ENCODE data around the gene POFUT2.

POFUT2 gene

DNA sequence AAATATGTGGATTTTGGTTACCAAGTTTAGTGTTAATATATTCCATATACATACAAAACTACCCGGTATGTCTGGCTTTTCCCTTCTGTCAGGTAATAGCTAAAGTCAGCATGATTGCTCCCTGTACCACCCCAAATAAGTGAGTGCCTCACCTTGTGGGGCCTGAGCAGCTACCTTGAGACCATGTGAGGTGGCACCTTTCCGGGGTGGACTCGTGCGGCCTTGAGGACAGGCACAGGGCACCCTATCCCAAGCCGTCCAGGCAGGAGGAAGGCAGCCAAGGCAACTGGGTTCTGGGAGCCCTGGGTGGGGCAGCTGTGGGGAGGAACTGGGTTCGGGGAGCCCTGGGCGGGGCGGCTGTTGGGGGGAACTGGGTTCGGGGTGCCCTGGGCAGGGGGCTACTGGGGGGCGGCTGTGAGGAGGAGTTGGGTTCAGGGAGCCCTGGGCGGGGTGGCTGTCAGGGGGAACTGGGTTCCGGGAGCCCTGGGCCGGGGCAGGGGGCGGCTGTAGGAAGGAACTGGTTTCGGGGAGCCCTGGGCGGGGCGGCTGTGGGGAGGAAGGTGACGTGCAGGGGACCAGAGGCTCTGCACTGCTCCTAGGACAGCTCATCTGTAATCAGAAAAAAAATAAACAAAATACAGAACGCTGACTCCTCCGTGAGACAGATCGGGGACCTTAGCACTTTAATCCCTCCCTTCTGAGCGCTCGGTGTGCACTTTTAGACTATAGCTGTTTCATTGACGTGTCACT is 63.3 kb downstream of the POFUT2 start:
- TF ChIP-seq ZNF565 (CRISPR knock-in tag; conservative IDR thresholded peaks at IDR 0.05; ENCODE audit: low read depth) (no peak), TCF4 (CRISPR knock-in tag; IDR thresholded peaks at IDR 0.05; ENCODE audit: borderline replicate concordance) (no peak), ZC3H10 (CRISPR knock-in tag; IDR thresholded peaks at IDR 0.05) (no peak)
- ATAC-seq = no peak

DNA sequence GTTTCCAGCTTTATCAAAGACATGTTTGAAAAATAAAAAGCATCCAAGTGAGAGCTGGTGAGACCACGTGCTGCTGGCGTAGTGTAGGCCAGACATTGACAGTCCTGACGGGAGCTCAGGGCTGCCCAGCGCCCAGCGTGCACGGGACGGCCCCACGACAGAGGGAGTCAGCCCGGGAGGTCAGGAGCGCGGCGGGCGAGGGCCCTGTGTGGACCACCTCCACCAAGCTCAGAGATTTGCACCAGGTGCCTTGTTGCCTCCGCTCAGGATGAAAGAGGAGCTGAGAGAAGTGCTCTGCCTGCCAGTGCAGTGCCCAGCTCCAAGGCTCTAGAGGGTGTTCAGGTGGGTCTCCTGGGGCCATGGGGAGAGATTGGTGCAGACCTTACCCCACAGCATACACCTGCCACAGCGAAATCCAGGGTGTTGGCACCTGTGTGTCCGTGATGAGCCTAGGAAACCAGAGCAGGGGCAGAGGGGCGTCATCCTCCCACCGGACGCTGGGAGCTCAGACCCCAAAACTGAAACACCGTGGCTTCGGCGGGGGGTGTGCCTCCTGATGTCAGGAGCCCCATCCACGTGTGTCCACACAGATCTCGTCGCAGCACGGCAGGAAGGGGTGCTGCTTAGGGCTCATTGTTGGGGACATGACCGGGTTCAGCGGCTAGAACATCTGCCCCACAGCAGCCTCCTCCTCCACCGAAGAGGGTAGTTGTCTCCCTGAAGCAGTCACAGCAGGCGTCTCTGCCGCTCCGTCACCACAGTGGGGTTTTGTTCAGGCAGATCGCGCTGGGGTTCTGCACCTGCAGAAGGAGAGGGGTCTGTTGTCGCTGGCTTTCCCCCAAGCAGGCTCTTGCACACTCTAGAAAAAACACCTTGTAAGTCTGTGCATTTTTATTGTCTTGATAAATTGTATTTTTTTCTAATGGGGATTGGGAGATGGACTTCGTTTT is 64.2 kb downstream of the POFUT2 start:
- no peak for ATAC-seq

DNA sequence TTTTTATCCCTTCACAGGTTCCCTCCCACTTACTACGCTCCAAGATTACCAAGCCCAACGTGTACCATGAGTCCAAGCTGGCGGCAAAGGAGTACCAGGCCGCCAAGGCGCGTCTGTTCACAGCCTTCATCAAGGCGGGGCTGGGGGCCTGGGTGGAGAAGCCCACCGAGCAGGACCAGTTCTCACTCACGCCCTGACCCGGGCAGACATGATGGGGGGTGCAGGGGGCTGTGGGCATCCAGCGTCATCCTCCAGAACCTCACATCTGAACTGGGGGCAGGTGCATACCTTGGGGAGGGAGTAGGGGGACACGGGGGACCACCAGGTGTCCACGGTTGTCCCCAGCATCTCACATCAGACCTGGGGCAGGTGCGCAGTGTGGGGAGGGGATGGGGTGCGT is 65.7 kb downstream of the POFUT2 start:
- no peak for ATAC-seq
- TF ChIP-seq PPARA (CRISPR knock-in tag; IDR thresholded peaks at IDR 0.05; ENCODE audit: borderline replicate concordance) (no peak), BACH2 (CRISPR knock-in tag; IDR thresholded peaks at IDR 0.05; ENCODE audit: borderline replicate concordance) (no peak), TCF4 (CRISPR knock-in tag; IDR thresholded peaks at IDR 0.05; ENCODE audit: borderline replicate concordance) (no peak), ZNF70 (CRISPR knock-in tag; IDR thresholded peaks at IDR 0.05) (no peak), ISL1 (CRISPR knock-in tag; IDR thresholded peaks at IDR 0.05) (no peak)
- TF ChIP-seq, protein P1, sequence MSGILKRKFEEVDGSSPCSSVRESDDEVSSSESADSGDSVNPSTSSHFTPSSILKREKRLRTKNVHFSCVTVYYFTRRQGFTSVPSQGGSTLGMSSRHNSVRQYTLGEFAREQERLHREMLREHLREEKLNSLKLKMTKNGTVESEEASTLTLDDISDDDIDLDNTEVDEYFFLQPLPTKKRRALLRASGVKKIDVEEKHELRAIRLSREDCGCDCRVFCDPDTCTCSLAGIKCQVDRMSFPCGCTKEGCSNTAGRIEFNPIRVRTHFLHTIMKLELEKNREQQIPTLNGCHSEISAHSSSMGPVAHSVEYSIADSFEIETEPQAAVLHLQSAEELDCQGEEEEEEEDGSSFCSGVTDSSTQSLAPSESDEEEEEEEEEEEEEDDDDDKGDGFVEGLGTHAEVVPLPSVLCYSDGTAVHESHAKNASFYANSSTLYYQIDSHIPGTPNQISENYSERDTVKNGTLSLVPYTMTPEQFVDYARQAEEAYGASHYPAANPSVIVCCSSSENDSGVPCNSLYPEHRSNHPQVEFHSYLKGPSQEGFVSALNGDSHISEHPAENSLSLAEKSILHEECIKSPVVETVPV (CRISPR knock-in tag; IDR thresholded peaks at IDR 0.05) = no peak
- TF ChIP-seq, protein P2, sequence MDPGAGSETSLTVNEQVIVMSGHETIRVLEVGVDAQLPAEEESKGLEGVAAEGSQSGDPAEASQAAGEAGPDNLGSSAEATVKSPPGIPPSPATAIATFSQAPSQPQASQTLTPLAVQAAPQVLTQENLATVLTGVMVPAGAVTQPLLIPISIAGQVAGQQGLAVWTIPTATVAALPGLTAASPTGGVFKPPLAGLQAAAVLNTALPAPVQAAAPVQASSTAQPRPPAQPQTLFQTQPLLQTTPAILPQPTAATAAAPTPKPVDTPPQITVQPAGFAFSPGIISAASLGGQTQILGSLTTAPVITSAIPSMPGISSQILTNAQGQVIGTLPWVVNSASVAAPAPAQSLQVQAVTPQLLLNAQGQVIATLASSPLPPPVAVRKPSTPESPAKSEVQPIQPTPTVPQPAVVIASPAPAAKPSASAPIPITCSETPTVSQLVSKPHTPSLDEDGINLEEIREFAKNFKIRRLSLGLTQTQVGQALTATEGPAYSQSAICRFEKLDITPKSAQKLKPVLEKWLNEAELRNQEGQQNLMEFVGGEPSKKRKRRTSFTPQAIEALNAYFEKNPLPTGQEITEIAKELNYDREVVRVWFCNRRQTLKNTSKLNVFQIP (CRISPR knock-in tag; IDR thresholded peaks at IDR 0.05; ENCODE audit: borderline replicate concordance, low read depth) = no peak
- TF ChIP-seq, protein P3, sequence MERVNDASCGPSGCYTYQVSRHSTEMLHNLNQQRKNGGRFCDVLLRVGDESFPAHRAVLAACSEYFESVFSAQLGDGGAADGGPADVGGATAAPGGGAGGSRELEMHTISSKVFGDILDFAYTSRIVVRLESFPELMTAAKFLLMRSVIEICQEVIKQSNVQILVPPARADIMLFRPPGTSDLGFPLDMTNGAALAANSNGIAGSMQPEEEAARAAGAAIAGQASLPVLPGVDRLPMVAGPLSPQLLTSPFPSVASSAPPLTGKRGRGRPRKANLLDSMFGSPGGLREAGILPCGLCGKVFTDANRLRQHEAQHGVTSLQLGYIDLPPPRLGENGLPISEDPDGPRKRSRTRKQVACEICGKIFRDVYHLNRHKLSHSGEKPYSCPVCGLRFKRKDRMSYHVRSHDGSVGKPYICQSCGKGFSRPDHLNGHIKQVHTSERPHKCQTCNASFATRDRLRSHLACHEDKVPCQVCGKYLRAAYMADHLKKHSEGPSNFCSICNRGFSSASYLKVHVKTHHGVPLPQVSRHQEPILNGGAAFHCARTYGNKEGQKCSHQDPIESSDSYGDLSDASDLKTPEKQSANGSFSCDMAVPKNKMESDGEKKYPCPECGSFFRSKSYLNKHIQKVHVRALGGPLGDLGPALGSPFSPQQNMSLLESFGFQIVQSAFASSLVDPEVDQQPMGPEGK (CRISPR knock-in tag; IDR thresholded peaks at IDR 0.05; ENCODE audit: borderline replicate concordance) = no peak
- TF ChIP-seq, protein P4, sequence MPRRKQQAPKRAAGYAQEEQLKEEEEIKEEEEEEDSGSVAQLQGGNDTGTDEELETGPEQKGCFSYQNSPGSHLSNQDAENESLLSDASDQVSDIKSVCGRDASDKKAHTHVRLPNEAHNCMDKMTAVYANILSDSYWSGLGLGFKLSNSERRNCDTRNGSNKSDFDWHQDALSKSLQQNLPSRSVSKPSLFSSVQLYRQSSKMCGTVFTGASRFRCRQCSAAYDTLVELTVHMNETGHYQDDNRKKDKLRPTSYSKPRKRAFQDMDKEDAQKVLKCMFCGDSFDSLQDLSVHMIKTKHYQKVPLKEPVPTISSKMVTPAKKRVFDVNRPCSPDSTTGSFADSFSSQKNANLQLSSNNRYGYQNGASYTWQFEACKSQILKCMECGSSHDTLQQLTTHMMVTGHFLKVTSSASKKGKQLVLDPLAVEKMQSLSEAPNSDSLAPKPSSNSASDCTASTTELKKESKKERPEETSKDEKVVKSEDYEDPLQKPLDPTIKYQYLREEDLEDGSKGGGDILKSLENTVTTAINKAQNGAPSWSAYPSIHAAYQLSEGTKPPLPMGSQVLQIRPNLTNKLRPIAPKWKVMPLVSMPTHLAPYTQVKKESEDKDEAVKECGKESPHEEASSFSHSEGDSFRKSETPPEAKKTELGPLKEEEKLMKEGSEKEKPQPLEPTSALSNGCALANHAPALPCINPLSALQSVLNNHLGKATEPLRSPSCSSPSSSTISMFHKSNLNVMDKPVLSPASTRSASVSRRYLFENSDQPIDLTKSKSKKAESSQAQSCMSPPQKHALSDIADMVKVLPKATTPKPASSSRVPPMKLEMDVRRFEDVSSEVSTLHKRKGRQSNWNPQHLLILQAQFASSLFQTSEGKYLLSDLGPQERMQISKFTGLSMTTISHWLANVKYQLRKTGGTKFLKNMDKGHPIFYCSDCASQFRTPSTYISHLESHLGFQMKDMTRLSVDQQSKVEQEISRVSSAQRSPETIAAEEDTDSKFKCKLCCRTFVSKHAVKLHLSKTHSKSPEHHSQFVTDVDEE (CRISPR knock-in tag; IDR thresholded peaks at IDR 0.05) = no peak

More for the DNA sequence above, 64.2 kb downstream of the POFUT2 start:
- TF ChIP-seq CSDC2 (CRISPR knock-in tag; IDR thresholded peaks at IDR 0.05) (no peak), ESRRG (CRISPR knock-in tag; IDR thresholded peaks at IDR 0.05) (no peak), TCF4 (CRISPR knock-in tag; IDR thresholded peaks at IDR 0.05; ENCODE audit: borderline replicate concordance) (no peak), OSR1 (CRISPR knock-in tag; IDR thresholded peaks at IDR 0.05) (no peak), PPARA (CRISPR knock-in tag; IDR thresholded peaks at IDR 0.05; ENCODE audit: borderline replicate concordance) (no peak), BACH2 (CRISPR knock-in tag; IDR thresholded peaks at IDR 0.05; ENCODE audit: borderline replicate concordance) (no peak), TOX (CRISPR knock-in tag; IDR thresholded peaks at IDR 0.05; ENCODE audit: borderline replicate concordance) (no peak)
- TF ChIP-seq, protein P2 (CRISPR knock-in tag; IDR thresholded peaks at IDR 0.05; ENCODE audit: borderline replicate concordance, low read depth) = no peak
- TF ChIP-seq, protein P5, sequence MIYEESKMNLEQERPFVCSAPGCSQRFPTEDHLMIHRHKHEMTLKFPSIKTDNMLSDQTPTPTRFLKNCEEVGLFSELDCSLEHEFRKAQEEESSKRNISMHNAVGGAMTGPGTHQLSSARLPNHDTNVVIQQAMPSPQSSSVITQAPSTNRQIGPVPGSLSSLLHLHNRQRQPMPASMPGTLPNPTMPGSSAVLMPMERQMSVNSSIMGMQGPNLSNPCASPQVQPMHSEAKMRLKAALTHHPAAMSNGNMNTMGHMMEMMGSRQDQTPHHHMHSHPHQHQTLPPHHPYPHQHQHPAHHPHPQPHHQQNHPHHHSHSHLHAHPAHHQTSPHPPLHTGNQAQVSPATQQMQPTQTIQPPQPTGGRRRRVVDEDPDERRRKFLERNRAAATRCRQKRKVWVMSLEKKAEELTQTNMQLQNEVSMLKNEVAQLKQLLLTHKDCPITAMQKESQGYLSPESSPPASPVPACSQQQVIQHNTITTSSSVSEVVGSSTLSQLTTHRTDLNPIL (CRISPR knock-in tag; IDR thresholded peaks at IDR 0.05; ENCODE audit: low read depth) = no peak
- TF ChIP-seq, protein P1 (CRISPR knock-in tag; IDR thresholded peaks at IDR 0.05) = no peak
